Adrenal gland (tissue), 12 donors: ENCODE results near the gene KRT6C. TPM values are rescaled to one million over a fixed set of nuclear protein-coding genes. Genes with fewer than 3 reads are reported as not detected.

Source experiments
- DNase-seq, 7 donors: peaks; one replicate each; pipeline ENCODE4 v3.0.0-alpha.2; 2019 to 2020
- H3K27ac ChIP-seq, 5 donors: fragments of 200-600 bp; sonication (generic) in 4 of 5; 1 replicate in 3 of 5; 2 replicates in 2 of 5; pipeline versions ENCODE4 v1.5.1 to v1.8.0; 2016 to 2020; ENCODE audit warnings: mild to moderate bottlenecking in 1 of 5
- H3K27me3 ChIP-seq: fragments of 200-600 bp; 2 replicates; pipeline ENCODE4 v1.8.0; 2021
- H3K36me3 ChIP-seq, 2 donors: fragments of 200-600 bp; replicated peaks in 1 of 2; 1 replicate in 1 of 2; 2 replicates in 1 of 2; pipeline versions ENCODE4 v1.5.1 to v1.8.0; 2018 to 2022
- H3K4me1 ChIP-seq, 2 donors: fragments of 200-600 bp; replicated peaks in 1 of 2; 1 replicate in 1 of 2; 2 replicates in 1 of 2; pipeline versions ENCODE4 v1.5.1 to v1.8.0; 2018 to 2021
- H3K4me3 ChIP-seq, 4 donors: fragments of 200-600 bp; sonication (generic) in 3 of 4; one replicate each; pipeline ENCODE4 v1.5.1; 2016 to 2018
- H3K9me3 ChIP-seq, 3 donors: fragments of 200-600 bp; sonication (generic) in 1 of 3; replicated peaks in 1 of 3; 1 replicate in 2 of 3; 2 replicates in 1 of 3; pipeline versions ENCODE4 v1.5.1 to v1.8.0; 2016 to 2021
- POLR2A ChIP-seq, 2 donors: fragments of 450-650 bp; IDR thresholded peaks; one replicate each; pipeline ENCODE4 v1.6.1; 2017; ENCODE audit warnings: antibody characterized with exemption in 2 of 2, mild to moderate bottlenecking in 2 of 2, moderate library complexity in 1 of 2
- WGBS, 4 donors: extraction: QIAGEN DNeasy Blood & Tissue Kit in 2 of 4; methylation state at CpG; one replicate each; pipeline versions ENCODE4 v1.1.5 to v1.1.7; 2013 to 2017; 5-methylcytosine and 5-hydroxymethylcytosine counted together
- intact Hi-C, 2 donors: fragments of 100-400 bp; cut with DNase I; formaldehyde crosslinking; loops; one replicate each; pipeline versions ENCODE4 v1.14.1 to v1.15.0; 2022 to 2023
- polyA plus RNA-seq, 3 donors: library from polyadenylated mRNA; stranded (reverse); fragments of 200-250 nt in 2 of 3; fragments of 350-450 nt in 1 of 3; fragmentation: Illumina TruSeq in 1 of 3; extraction: RNeasy Lipid Tissue Mini Kit (QIAGEN cat#74804) in 1 of 3; gene quantifications; one replicate each; pipeline ENCODE4 v1.2.3, GENCODE V29; 2013 to 2014
- total RNA-seq, 9 donors: library from RNA; depleted of rRNA in 4 of 9; stranded (reverse); fragments of >200 nt in 4 of 9; fragments of 120-200 nt in 1 of 9; fragmentation: NEBNext Ultra II Directional in 1 of 9; extraction: Animal tissue kit (Norgen Biotek cat#: 25700) in 1 of 9; gene quantifications; one replicate each; pipeline versions ENCODE4 v1.1.0 to v1.2.4, GENCODE V29; 2013 to 2023
- TF ChIP-seq, protein P1 (sequence below), 6 experiments: fragments of 450-650 bp in 4 of 6; fragments of 200-600 bp in 2 of 6; sonication (generic) in 1 of 6; IDR thresholded peaks; 1 replicate in 5 of 6; 2 replicates in 1 of 6; pipeline versions ENCODE4 v1.5.1 to v1.8.0; 2016 to 2021; ENCODE audit warnings: antibody characterized with exemption in 6 of 6, mild to moderate bottlenecking in 2 of 6, moderate library complexity in 1 of 6
- donor health status: healthy with polysubstance abuse.
- donor health status: Bipolar disorder and iron deficiency.
- donor health status: DM: yes; HTN: yes; CAD: no.
- donor health status: DM: no; HTN: no; CAD: no.
- donor health status: DM: no; HTN: no; CAD: no.
- donor health status: DM: yes; HTN: yes; CAD: no.

Gene KRT6C
- total and polyA plus RNA-seq, 12 donors, result 0.17 to 0.28 TPM; not detected in 10

DNA sequence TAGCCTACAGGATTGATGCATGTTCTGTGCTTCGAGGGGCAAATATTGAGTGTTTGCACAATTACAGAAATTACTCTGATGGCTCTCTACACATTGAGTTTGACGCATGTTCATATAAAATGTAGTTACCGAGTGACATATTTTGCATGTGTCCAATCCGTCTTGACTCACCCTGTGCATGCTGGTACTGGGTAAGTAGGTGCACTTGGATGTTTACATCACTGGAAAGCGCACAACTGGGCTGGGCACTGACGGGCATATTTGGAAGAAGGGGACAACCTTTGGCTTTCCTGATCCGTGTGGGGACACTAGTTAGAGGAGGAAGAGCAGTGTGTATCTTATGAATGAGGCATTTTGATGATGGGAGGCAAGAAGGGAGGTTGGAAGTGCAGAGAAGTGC lies 24.4 kb upstream of the KRT6C start:
- Histone ChIP-seq H3K9me3 (no peaks in the 10 kb centered on the region), H3K27ac (no peak overlapping the region), H3K4me3 (no peak overlapping the region), H3K36me3 (no peaks in the 10 kb centered on the region), H3K27me3 (no peaks in the 10 kb centered on the region), H3K4me1 (no peaks in the 10 kb centered on the region)
- intact Hi-C loops, result no loop called here
- no peak for TF ChIP-seq POLR2A (IDR thresholded peaks at IDR 0.05)
- TF ChIP-seq, protein P1, sequence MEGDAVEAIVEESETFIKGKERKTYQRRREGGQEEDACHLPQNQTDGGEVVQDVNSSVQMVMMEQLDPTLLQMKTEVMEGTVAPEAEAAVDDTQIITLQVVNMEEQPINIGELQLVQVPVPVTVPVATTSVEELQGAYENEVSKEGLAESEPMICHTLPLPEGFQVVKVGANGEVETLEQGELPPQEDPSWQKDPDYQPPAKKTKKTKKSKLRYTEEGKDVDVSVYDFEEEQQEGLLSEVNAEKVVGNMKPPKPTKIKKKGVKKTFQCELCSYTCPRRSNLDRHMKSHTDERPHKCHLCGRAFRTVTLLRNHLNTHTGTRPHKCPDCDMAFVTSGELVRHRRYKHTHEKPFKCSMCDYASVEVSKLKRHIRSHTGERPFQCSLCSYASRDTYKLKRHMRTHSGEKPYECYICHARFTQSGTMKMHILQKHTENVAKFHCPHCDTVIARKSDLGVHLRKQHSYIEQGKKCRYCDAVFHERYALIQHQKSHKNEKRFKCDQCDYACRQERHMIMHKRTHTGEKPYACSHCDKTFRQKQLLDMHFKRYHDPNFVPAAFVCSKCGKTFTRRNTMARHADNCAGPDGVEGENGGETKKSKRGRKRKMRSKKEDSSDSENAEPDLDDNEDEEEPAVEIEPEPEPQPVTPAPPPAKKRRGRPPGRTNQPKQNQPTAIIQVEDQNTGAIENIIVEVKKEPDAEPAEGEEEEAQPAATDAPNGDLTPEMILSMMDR (IDR thresholded peaks at IDR 0.05), result no peak
- no peak for DNase-seq
- WGBS, 4 donors, result 78 to 86% (median 80%) methylated on average over 7 of the region's 7 CpGs

- Histone ChIP-seq H3K27me3 (no peaks in the 10 kb centered on the region), H3K9me3 (no peaks in the 10 kb centered on the region), H3K4me3 (no peak overlapping the region), H3K27ac (peak overlapping the region in 1 of 5 donors; percentile 79), H3K4me1 (no peaks in the 10 kb centered on the region), H3K36me3 (no peaks in the 10 kb centered on the region)
- 63 to 77% (median 67%) methylated on average over 4 of the region's 4 CpGs for WGBS, 4 donors
- no peak for TF ChIP-seq POLR2A (IDR thresholded peaks at IDR 0.05)
- TF ChIP-seq, protein P1 (IDR thresholded peaks at IDR 0.05), result no peak
- intact Hi-C loops, result no loop called here
- no peak for DNase-seq
These were observed 23.0 kb upstream of the KRT6C start for GRCh38 chr12:52496590-52497071.

DNA sequence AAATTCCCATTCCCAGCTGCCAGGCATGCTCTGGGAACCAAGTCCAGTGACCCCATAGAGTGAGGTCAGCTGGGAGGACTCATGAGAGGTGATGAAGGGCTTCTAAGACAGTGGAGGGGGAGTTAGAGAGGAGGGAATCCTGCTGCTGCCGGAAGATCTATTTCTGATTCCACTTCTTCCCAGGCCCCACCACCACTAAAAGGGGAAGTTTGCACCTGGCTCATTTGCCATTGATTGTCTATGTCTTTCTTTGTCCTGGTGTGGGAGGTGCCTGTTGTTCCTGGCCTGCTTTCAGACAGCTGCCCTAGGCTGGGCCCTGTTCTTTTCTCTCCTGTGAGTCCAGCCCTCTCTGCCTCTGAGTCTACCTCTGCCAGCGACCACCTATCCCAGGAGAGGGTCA lies 22.4 kb upstream of the KRT6C start:
- intact Hi-C loops, result no loop called here
- 63 to 81% (median 76%) methylated on average over 2 of the region's 2 CpGs for WGBS, 4 donors
- peak overlapping the region in 1 of 5 donors; percentile 79 for H3K27ac ChIP-seq
- H3K4me1 ChIP-seq, result no peaks in the 10 kb centered on the region
- no peak overlapping the region for H3K4me3 ChIP-seq
- DNase-seq, result no peak
- H3K9me3 ChIP-seq, result no peaks in the 10 kb centered on the region
- no peaks in the 10 kb centered on the region for H3K36me3 ChIP-seq
- TF ChIP-seq, protein P1 (IDR thresholded peaks at IDR 0.05), result no peak
- TF ChIP-seq POLR2A (IDR thresholded peaks at IDR 0.05), result no peak
- H3K27me3 ChIP-seq, result no peaks in the 10 kb centered on the region

- TF ChIP-seq, protein P1 (IDR thresholded peaks at IDR 0.05), result no peak
- TF ChIP-seq POLR2A (IDR thresholded peaks at IDR 0.05), result no peak
- Histone ChIP-seq H3K4me1 (no peaks in the 10 kb centered on the region), H3K27me3 (no peaks in the 10 kb centered on the region), H3K4me3 (no peak overlapping the region), H3K9me3 (no peaks in the 10 kb centered on the region), H3K27ac (peak overlapping the region in 1 of 5 donors; percentile 79), H3K36me3 (no peaks in the 10 kb centered on the region)
- DNase-seq, result no peak
- 38 to 53% (median 46%) methylated on average over 3 of the region's 3 CpGs for WGBS, 4 donors
- intact Hi-C loops, result no loop called here
These were observed 21.8 kb upstream of the KRT6C start for GRCh38 chr12:52495389-52495788.
